Uterus (tissue), 2 donors: Measurements from ENCODE around the gene RASL10A.

Experiments
- POLR2A ChIP-seq, 2 donors: fragments of 450-650 bp; IDR thresholded peaks; one replicate each; pipeline ENCODE4 v1.6.1; 2016; ENCODE audit warnings: antibody characterized with exemption in 2 of 2, mild to moderate bottlenecking in 1 of 2, moderate library complexity in 1 of 2
- TF ChIP-seq, protein P1 (sequence below), 4 experiments: fragments of 200-600 bp in 2 of 4; fragments of 450-650 bp in 2 of 4; sonication (generic) in 2 of 4; IDR thresholded peaks; one replicate each; pipeline ENCODE4 v1.5.1; 2016 to 2019; ENCODE audit warnings: antibody characterized with exemption in 4 of 4, mild to moderate bottlenecking in 2 of 4, moderate library complexity in 1 of 4

- TF ChIP-seq, protein P1, sequence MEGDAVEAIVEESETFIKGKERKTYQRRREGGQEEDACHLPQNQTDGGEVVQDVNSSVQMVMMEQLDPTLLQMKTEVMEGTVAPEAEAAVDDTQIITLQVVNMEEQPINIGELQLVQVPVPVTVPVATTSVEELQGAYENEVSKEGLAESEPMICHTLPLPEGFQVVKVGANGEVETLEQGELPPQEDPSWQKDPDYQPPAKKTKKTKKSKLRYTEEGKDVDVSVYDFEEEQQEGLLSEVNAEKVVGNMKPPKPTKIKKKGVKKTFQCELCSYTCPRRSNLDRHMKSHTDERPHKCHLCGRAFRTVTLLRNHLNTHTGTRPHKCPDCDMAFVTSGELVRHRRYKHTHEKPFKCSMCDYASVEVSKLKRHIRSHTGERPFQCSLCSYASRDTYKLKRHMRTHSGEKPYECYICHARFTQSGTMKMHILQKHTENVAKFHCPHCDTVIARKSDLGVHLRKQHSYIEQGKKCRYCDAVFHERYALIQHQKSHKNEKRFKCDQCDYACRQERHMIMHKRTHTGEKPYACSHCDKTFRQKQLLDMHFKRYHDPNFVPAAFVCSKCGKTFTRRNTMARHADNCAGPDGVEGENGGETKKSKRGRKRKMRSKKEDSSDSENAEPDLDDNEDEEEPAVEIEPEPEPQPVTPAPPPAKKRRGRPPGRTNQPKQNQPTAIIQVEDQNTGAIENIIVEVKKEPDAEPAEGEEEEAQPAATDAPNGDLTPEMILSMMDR (IDR thresholded peaks at IDR 0.05) = no peak
- no peak for TF ChIP-seq POLR2A (IDR thresholded peaks at IDR 0.05)
Measured at GRCh38 chr22:29326481-29326880, 11.0 kb upstream of the RASL10A start.
